ENCODE data around the gene NBEA.

The NBEA gene

GRCh38 chr13:34899888-34900287 is 42.2 kb upstream of the NBEA start:
- Histone ChIP-seq H3K4ac (ENCODE audit: low read length) (no peak overlapping the region), H2BK15ac (ENCODE audit: low read length) (no peak overlapping the region), H2AFZ (ENCODE audit: low read length) (no peak overlapping the region), H3K23ac (ENCODE audit: low read depth, low read length, poor library complexity) (no peak overlapping the region), H3K9me3 (replicated peaks in 1 of 2; ENCODE audit: control insufficient read depth in 2 of 2, insufficient read depth in 1 of 2, low read depth in 1 of 2, low read length in 2 of 2) (no peaks in the 10 kb centered on the region), H2BK12ac (ENCODE audit: low read length) (no peak overlapping the region), H3K4me3 (ENCODE audit: low read length in 2 of 2) (no peak overlapping the region), H2BK5ac (ENCODE audit: low read length) (no peak overlapping the region), H3K27ac (replicated peaks; ENCODE audit: low read length) (no peak overlapping the region), H3K27me3 (ENCODE audit: control insufficient read depth in 3 of 3, insufficient read depth in 3 of 3, low read depth in 1 of 3, low read length in 3 of 3) (no peaks in the 10 kb centered on the region), H3K9ac (ENCODE audit: low read depth, low read length, poor library complexity) (no peak overlapping the region), H3K36me3 (replicated peaks in 1 of 2; ENCODE audit: control insufficient read depth in 2 of 2, insufficient read depth in 2 of 2, low read length in 2 of 2) (no peaks in the 10 kb centered on the region), H3K79me1 (ENCODE audit: low read depth, low read length) (no peaks in the 10 kb centered on the region), H3K4me2 (ENCODE audit: insufficient read depth, low read length, poor library complexity, severe bottlenecking) (no peak overlapping the region), H3K14ac (ENCODE audit: low read length) (no peak overlapping the region), H3K18ac (ENCODE audit: low read length) (no peak overlapping the region), H2BK120ac (ENCODE audit: low read depth, low read length) (no peak overlapping the region), H4K91ac (ENCODE audit: low read depth, low read length, poor library complexity) (no peak overlapping the region), H3K4me1 (ENCODE audit: control insufficient read depth in 2 of 2, insufficient read depth in 1 of 2, low read depth in 1 of 2, low read length in 2 of 2) (peaks cover 0 to 1% of the 10 kb centered on the region in 2 donors), H4K8ac (ENCODE audit: low read depth, low read length) (no peak overlapping the region), H2AK5ac (ENCODE audit: low read depth, low read length) (no peak overlapping the region)
- no CpG with 5 or more reads among the region's 6 CpGs for WGBS, 2 donors (ENCODE audit: extremely low coverage in 2 of 2, insufficient read length in 2 of 2, insufficient replicate concordance in 1 of 2)
- DNase-seq (ENCODE audit: low spot score): no peak

- H3K14ac ChIP-seq (ENCODE audit: low read length): no peak overlapping the region
- no peak overlapping the region for H3K4me2 ChIP-seq (ENCODE audit: insufficient read depth, low read length, poor library complexity, severe bottlenecking)
- no peak overlapping the region for H3K4me3 ChIP-seq (ENCODE audit: low read length in 2 of 2)
- no peak for DNase-seq (ENCODE audit: low spot score)
- no peak overlapping the region for H3K18ac ChIP-seq (ENCODE audit: low read length)
- H2BK120ac ChIP-seq (ENCODE audit: low read depth, low read length): no peak overlapping the region
- no CpG with 5 or more reads among the region's 2 CpGs for WGBS, 2 donors (ENCODE audit: extremely low coverage in 2 of 2, insufficient read length in 2 of 2, insufficient replicate concordance in 1 of 2)
- H4K91ac ChIP-seq (ENCODE audit: low read depth, low read length, poor library complexity): no peak overlapping the region
- no peaks in the 10 kb centered on the region for H3K79me1 ChIP-seq (ENCODE audit: low read depth, low read length)
- no peak overlapping the region for H3K23ac ChIP-seq (ENCODE audit: low read depth, low read length, poor library complexity)
- no peaks in the 10 kb centered on the region for H3K9me3 ChIP-seq (replicated peaks in 1 of 2; ENCODE audit: control insufficient read depth in 2 of 2, insufficient read depth in 1 of 2, low read depth in 1 of 2, low read length in 2 of 2)
- no peak overlapping the region for H2BK15ac ChIP-seq (ENCODE audit: low read length)
- H2AFZ ChIP-seq (ENCODE audit: low read length): no peak overlapping the region
- no peaks in the 10 kb centered on the region for H3K27me3 ChIP-seq (ENCODE audit: control insufficient read depth in 3 of 3, insufficient read depth in 3 of 3, low read depth in 1 of 3, low read length in 3 of 3)
- no peak overlapping the region for H2AK5ac ChIP-seq (ENCODE audit: low read depth, low read length)
- H3K27ac ChIP-seq (replicated peaks; ENCODE audit: low read length): no peak overlapping the region
- peaks cover 0 to 1% of the 10 kb centered on the region in 2 donors for H3K4me1 ChIP-seq (ENCODE audit: control insufficient read depth in 2 of 2, insufficient read depth in 1 of 2, low read depth in 1 of 2, low read length in 2 of 2)
- H2BK5ac ChIP-seq (ENCODE audit: low read length): no peak overlapping the region
- H3K4ac ChIP-seq (ENCODE audit: low read length): no peak overlapping the region
- H4K8ac ChIP-seq (ENCODE audit: low read depth, low read length): no peak overlapping the region
- H2BK12ac ChIP-seq (ENCODE audit: low read length): no peak overlapping the region
- no peak overlapping the region for H3K9ac ChIP-seq (ENCODE audit: low read depth, low read length, poor library complexity)
- no peaks in the 10 kb centered on the region for H3K36me3 ChIP-seq (replicated peaks in 1 of 2; ENCODE audit: control insufficient read depth in 2 of 2, insufficient read depth in 2 of 2, low read length in 2 of 2)
These were observed 41.8 kb upstream of the NBEA start for GRCh38 chr13:34900288-34900739.

- Histone ChIP-seq H2BK15ac (ENCODE audit: low read length) (no peak overlapping the region), H4K8ac (ENCODE audit: low read depth, low read length) (no peak overlapping the region), H2BK12ac (ENCODE audit: low read length) (no peak overlapping the region), H3K9ac (ENCODE audit: low read depth, low read length, poor library complexity) (no peak overlapping the region), H2BK5ac (ENCODE audit: low read length) (no peak overlapping the region), H3K27ac (replicated peaks; ENCODE audit: low read length) (no peak overlapping the region), H3K27me3 (ENCODE audit: control insufficient read depth in 3 of 3, insufficient read depth in 3 of 3, low read depth in 1 of 3, low read length in 3 of 3) (peaks cover 0 to 4% (median 0%) of the 10 kb centered on the region in 3 experiments), H3K4me3 (ENCODE audit: low read length in 2 of 2) (no peak overlapping the region), H3K36me3 (replicated peaks in 1 of 2; ENCODE audit: control insufficient read depth in 2 of 2, insufficient read depth in 2 of 2, low read length in 2 of 2) (no peaks in the 10 kb centered on the region), H3K4me1 (ENCODE audit: control insufficient read depth in 2 of 2, insufficient read depth in 1 of 2, low read depth in 1 of 2, low read length in 2 of 2) (peaks cover 0 to 1% of the 10 kb centered on the region in 2 donors), H2AK5ac (ENCODE audit: low read depth, low read length) (no peak overlapping the region), H3K14ac (ENCODE audit: low read length) (no peak overlapping the region), H3K23ac (ENCODE audit: low read depth, low read length, poor library complexity) (no peak overlapping the region), H3K18ac (ENCODE audit: low read length) (no peak overlapping the region), H3K4me2 (ENCODE audit: insufficient read depth, low read length, poor library complexity, severe bottlenecking) (no peak overlapping the region), H2AFZ (ENCODE audit: low read length) (no peak overlapping the region), H3K9me3 (replicated peaks in 1 of 2; ENCODE audit: control insufficient read depth in 2 of 2, insufficient read depth in 1 of 2, low read depth in 1 of 2, low read length in 2 of 2) (no peaks in the 10 kb centered on the region), H2BK120ac (ENCODE audit: low read depth, low read length) (no peak overlapping the region), H4K91ac (ENCODE audit: low read depth, low read length, poor library complexity) (no peak overlapping the region), H3K4ac (ENCODE audit: low read length) (no peak overlapping the region), H3K79me1 (ENCODE audit: low read depth, low read length) (no peaks in the 10 kb centered on the region)
- no CpG with 5 or more reads among the region's 5 CpGs for WGBS, 2 donors (ENCODE audit: extremely low coverage in 2 of 2, insufficient read length in 2 of 2, insufficient replicate concordance in 1 of 2)
- DNase-seq (ENCODE audit: low spot score): no peak
These were observed 40.5 kb upstream of the NBEA start for GRCh38 chr13:34901572-34901971.

DNA sequence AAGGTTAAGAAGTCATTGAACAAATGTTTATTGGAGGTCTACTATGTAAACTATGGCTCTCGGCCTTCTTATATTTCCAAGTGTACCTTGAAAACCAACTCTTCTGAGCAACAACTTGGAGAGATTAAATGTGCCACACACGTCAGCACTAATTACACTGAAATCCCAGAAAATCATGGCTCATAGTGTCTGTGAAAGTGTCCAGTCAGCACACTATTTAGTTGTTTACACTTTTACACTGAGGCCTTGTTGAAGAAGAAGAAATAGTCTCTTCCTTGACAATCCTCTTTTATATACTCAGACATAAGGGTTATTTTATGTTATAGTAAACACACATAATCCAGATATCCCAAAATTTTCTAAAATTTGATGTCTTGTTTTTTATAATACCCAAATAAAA is 30.9 kb upstream of the NBEA start:
- H3K36me3 ChIP-seq (replicated peaks in 1 of 2; ENCODE audit: control insufficient read depth in 2 of 2, insufficient read depth in 2 of 2, low read length in 2 of 2): no peaks in the 10 kb centered on the region
- no peak overlapping the region for H2BK12ac ChIP-seq (ENCODE audit: low read length)
- peaks cover 2% of the 10 kb centered on the region in 2 donors for H3K4me1 ChIP-seq (ENCODE audit: control insufficient read depth in 2 of 2, insufficient read depth in 1 of 2, low read depth in 1 of 2, low read length in 2 of 2)
- WGBS, 2 donors (ENCODE audit: extremely low coverage in 2 of 2, insufficient read length in 2 of 2, insufficient replicate concordance in 1 of 2): no CpG with 5 or more reads among the region's 2 CpGs
- H3K4ac ChIP-seq (ENCODE audit: low read length): no peak overlapping the region
- no peak overlapping the region for H3K18ac ChIP-seq (ENCODE audit: low read length)
- H4K8ac ChIP-seq (ENCODE audit: low read depth, low read length): no peak overlapping the region
- H2BK15ac ChIP-seq (ENCODE audit: low read length): no peak overlapping the region
- H3K27me3 ChIP-seq (ENCODE audit: control insufficient read depth in 3 of 3, insufficient read depth in 3 of 3, low read depth in 1 of 3, low read length in 3 of 3): peaks cover 0 to 1% (median 0%) of the 10 kb centered on the region in 3 experiments
- no peak overlapping the region for H3K27ac ChIP-seq (replicated peaks; ENCODE audit: low read length)
- no peak overlapping the region for H2AK5ac ChIP-seq (ENCODE audit: low read depth, low read length)
- H4K91ac ChIP-seq (ENCODE audit: low read depth, low read length, poor library complexity): no peak overlapping the region
- H3K23ac ChIP-seq (ENCODE audit: low read depth, low read length, poor library complexity): no peak overlapping the region
- H2BK5ac ChIP-seq (ENCODE audit: low read length): no peak overlapping the region
- no peak overlapping the region for H3K4me3 ChIP-seq (ENCODE audit: low read length in 2 of 2)
- H3K4me2 ChIP-seq (ENCODE audit: insufficient read depth, low read length, poor library complexity, severe bottlenecking): no peak overlapping the region
- no peaks in the 10 kb centered on the region for H3K9me3 ChIP-seq (replicated peaks in 1 of 2; ENCODE audit: control insufficient read depth in 2 of 2, insufficient read depth in 1 of 2, low read depth in 1 of 2, low read length in 2 of 2)
- no peak for DNase-seq (ENCODE audit: low spot score)
- H3K79me1 ChIP-seq (ENCODE audit: low read depth, low read length): no peaks in the 10 kb centered on the region
- no peak overlapping the region for H3K9ac ChIP-seq (ENCODE audit: low read depth, low read length, poor library complexity)
- H3K14ac ChIP-seq (ENCODE audit: low read length): no peak overlapping the region
- no peak overlapping the region for H2BK120ac ChIP-seq (ENCODE audit: low read depth, low read length)
- H2AFZ ChIP-seq (ENCODE audit: low read length): no peak overlapping the region
